ENCODE data around the gene CCDC158.
A peak's percentile ranks its signal among the peaks of the same experiment; 100 is the strongest.

The CCDC158 gene

GRCh38 chr4:76315267-76315918, 105.5 kb downstream of the CCDC158 start:
- Histone ChIP-seq H3K18ac (ENCODE audit: low read length) (no peak overlapping the region), H2AFZ (ENCODE audit: low read length) (no peak overlapping the region), H3K14ac (ENCODE audit: low read length) (no peak overlapping the region), H3K4me3 (ENCODE audit: low read length in 2 of 2) (peak overlapping the region in 1 of 2 donors; percentile 46), H3K4me1 (ENCODE audit: control insufficient read depth in 2 of 2, insufficient read depth in 1 of 2, low read depth in 1 of 2, low read length in 2 of 2) (peaks cover 0 to 2% of the 10 kb centered on the region in 2 donors), H3K27me3 (ENCODE audit: control insufficient read depth in 3 of 3, insufficient read depth in 3 of 3, low read depth in 1 of 3, low read length in 3 of 3) (peaks cover 0 to 19% (median 0%) of the 10 kb centered on the region in 3 experiments), H2BK5ac (ENCODE audit: low read length) (no peak overlapping the region), H3K79me1 (ENCODE audit: low read depth, low read length) (no peaks in the 10 kb centered on the region), H2AK5ac (ENCODE audit: low read depth, low read length) (no peak overlapping the region), H4K8ac (ENCODE audit: low read depth, low read length) (no peak overlapping the region), H3K27ac (replicated peaks; ENCODE audit: low read length) (no peak overlapping the region), H3K4me2 (ENCODE audit: insufficient read depth, low read length, poor library complexity, severe bottlenecking) (no peak overlapping the region), H3K23ac (ENCODE audit: low read depth, low read length, poor library complexity) (no peak overlapping the region), H2BK15ac (ENCODE audit: low read length) (no peak overlapping the region), H4K91ac (ENCODE audit: low read depth, low read length, poor library complexity) (no peak overlapping the region), H3K36me3 (replicated peaks in 1 of 2; ENCODE audit: control insufficient read depth in 2 of 2, insufficient read depth in 2 of 2, low read length in 2 of 2) (no peaks in the 10 kb centered on the region), H3K9ac (ENCODE audit: low read depth, low read length, poor library complexity) (no peak overlapping the region), H3K4ac (ENCODE audit: low read length) (no peak overlapping the region), H2BK120ac (ENCODE audit: low read depth, low read length) (no peak overlapping the region), H2BK12ac (ENCODE audit: low read length) (no peak overlapping the region), H3K9me3 (replicated peaks in 1 of 2; ENCODE audit: control insufficient read depth in 2 of 2, insufficient read depth in 1 of 2, low read depth in 1 of 2, low read length in 2 of 2) (peaks cover 4 to 8% of the 10 kb centered on the region in 2 donors)
- no CpG with 5 or more reads among the region's 7 CpGs for WGBS, 2 donors (ENCODE audit: extremely low coverage in 2 of 2, insufficient read length in 2 of 2, insufficient replicate concordance in 1 of 2)
- DNase-seq (ENCODE audit: low spot score), result no peak

GRCh38 chr4:76313547-76313946, 107.4 kb downstream of the CCDC158 start:
- Histone ChIP-seq H3K4me2 (ENCODE audit: insufficient read depth, low read length, poor library complexity, severe bottlenecking) (no peak overlapping the region), H3K4me1 (ENCODE audit: control insufficient read depth in 2 of 2, insufficient read depth in 1 of 2, low read depth in 1 of 2, low read length in 2 of 2) (peaks cover 0 to 2% of the 10 kb centered on the region in 2 donors), H2BK5ac (ENCODE audit: low read length) (no peak overlapping the region), H3K79me1 (ENCODE audit: low read depth, low read length) (no peaks in the 10 kb centered on the region), H3K9ac (ENCODE audit: low read depth, low read length, poor library complexity) (no peak overlapping the region), H3K9me3 (replicated peaks in 1 of 2; ENCODE audit: control insufficient read depth in 2 of 2, insufficient read depth in 1 of 2, low read depth in 1 of 2, low read length in 2 of 2) (peaks cover 3 to 8% of the 10 kb centered on the region in 2 donors), H3K27me3 (ENCODE audit: control insufficient read depth in 3 of 3, insufficient read depth in 3 of 3, low read depth in 1 of 3, low read length in 3 of 3) (peaks cover 0 to 35% (median 0%) of the 10 kb centered on the region in 3 experiments), H2AK5ac (ENCODE audit: low read depth, low read length) (no peak overlapping the region), H4K91ac (ENCODE audit: low read depth, low read length, poor library complexity) (no peak overlapping the region), H3K23ac (ENCODE audit: low read depth, low read length, poor library complexity) (no peak overlapping the region), H3K4ac (ENCODE audit: low read length) (no peak overlapping the region), H3K27ac (replicated peaks; ENCODE audit: low read length) (no peak overlapping the region), H4K8ac (ENCODE audit: low read depth, low read length) (no peak overlapping the region), H3K4me3 (ENCODE audit: low read length in 2 of 2) (no peak overlapping the region), H2BK120ac (ENCODE audit: low read depth, low read length) (no peak overlapping the region), H3K36me3 (replicated peaks in 1 of 2; ENCODE audit: control insufficient read depth in 2 of 2, insufficient read depth in 2 of 2, low read length in 2 of 2) (no peaks in the 10 kb centered on the region), H2AFZ (ENCODE audit: low read length) (no peak overlapping the region), H3K14ac (ENCODE audit: low read length) (no peak overlapping the region), H3K18ac (ENCODE audit: low read length) (no peak overlapping the region), H2BK15ac (ENCODE audit: low read length) (no peak overlapping the region), H2BK12ac (ENCODE audit: low read length) (no peak overlapping the region)
- WGBS, 2 donors (ENCODE audit: extremely low coverage in 2 of 2, insufficient read length in 2 of 2, insufficient replicate concordance in 1 of 2), result no CpG with 5 or more reads among the region's 2 CpGs
- no peak for DNase-seq (ENCODE audit: low spot score)

GRCh38 chr4:76312457-76312856, 108.5 kb downstream of the CCDC158 start:
- H4K8ac ChIP-seq (ENCODE audit: low read depth, low read length), result no peak overlapping the region
- no peak overlapping the region for H3K27ac ChIP-seq (replicated peaks; ENCODE audit: low read length)
- H3K79me1 ChIP-seq (ENCODE audit: low read depth, low read length), result no peaks in the 10 kb centered on the region
- H3K14ac ChIP-seq (ENCODE audit: low read length), result no peak overlapping the region
- H2AK5ac ChIP-seq (ENCODE audit: low read depth, low read length), result no peak overlapping the region
- H3K23ac ChIP-seq (ENCODE audit: low read depth, low read length, poor library complexity), result no peak overlapping the region
- H3K27me3 ChIP-seq (ENCODE audit: control insufficient read depth in 3 of 3, insufficient read depth in 3 of 3, low read depth in 1 of 3, low read length in 3 of 3), result peaks cover 0 to 46% (median 0%) of the 10 kb centered on the region in 3 experiments
- no peak overlapping the region for H2BK12ac ChIP-seq (ENCODE audit: low read length)
- WGBS, 2 donors (ENCODE audit: extremely low coverage in 2 of 2, insufficient read length in 2 of 2, insufficient replicate concordance in 1 of 2), result no CpG with 5 or more reads among the region's 1 CpG
- no peak overlapping the region for H3K18ac ChIP-seq (ENCODE audit: low read length)
- H3K36me3 ChIP-seq (replicated peaks in 1 of 2; ENCODE audit: control insufficient read depth in 2 of 2, insufficient read depth in 2 of 2, low read length in 2 of 2), result no peaks in the 10 kb centered on the region
- peaks cover 0 to 2% of the 10 kb centered on the region in 2 donors for H3K4me1 ChIP-seq (ENCODE audit: control insufficient read depth in 2 of 2, insufficient read depth in 1 of 2, low read depth in 1 of 2, low read length in 2 of 2)
- no peak overlapping the region for H2BK15ac ChIP-seq (ENCODE audit: low read length)
- H3K4me3 ChIP-seq (ENCODE audit: low read length in 2 of 2), result no peak overlapping the region
- H3K4me2 ChIP-seq (ENCODE audit: insufficient read depth, low read length, poor library complexity, severe bottlenecking), result no peak overlapping the region
- no peak overlapping the region for H2AFZ ChIP-seq (ENCODE audit: low read length)
- peaks cover 3 to 8% of the 10 kb centered on the region in 2 donors for H3K9me3 ChIP-seq (replicated peaks in 1 of 2; ENCODE audit: control insufficient read depth in 2 of 2, insufficient read depth in 1 of 2, low read depth in 1 of 2, low read length in 2 of 2)
- no peak overlapping the region for H4K91ac ChIP-seq (ENCODE audit: low read depth, low read length, poor library complexity)
- H2BK5ac ChIP-seq (ENCODE audit: low read length), result no peak overlapping the region
- H2BK120ac ChIP-seq (ENCODE audit: low read depth, low read length), result no peak overlapping the region
- no peak overlapping the region for H3K4ac ChIP-seq (ENCODE audit: low read length)
- no peak overlapping the region for H3K9ac ChIP-seq (ENCODE audit: low read depth, low read length, poor library complexity)
- DNase-seq (ENCODE audit: low spot score), result no peak

GRCh38 chr4:76311896-76312331, 109.0 kb downstream of the CCDC158 start:
- Histone ChIP-seq H3K4me3 (ENCODE audit: low read length in 2 of 2) (no peak overlapping the region), H2BK15ac (ENCODE audit: low read length) (no peak overlapping the region), H3K18ac (ENCODE audit: low read length) (no peak overlapping the region), H3K79me1 (ENCODE audit: low read depth, low read length) (no peaks in the 10 kb centered on the region), H3K4ac (ENCODE audit: low read length) (no peak overlapping the region), H4K91ac (ENCODE audit: low read depth, low read length, poor library complexity) (no peak overlapping the region), H2BK5ac (ENCODE audit: low read length) (no peak overlapping the region), H2BK12ac (ENCODE audit: low read length) (no peak overlapping the region), H3K14ac (ENCODE audit: low read length) (no peak overlapping the region), H3K4me2 (ENCODE audit: insufficient read depth, low read length, poor library complexity, severe bottlenecking) (no peak overlapping the region), H3K27me3 (ENCODE audit: control insufficient read depth in 3 of 3, insufficient read depth in 3 of 3, low read depth in 1 of 3, low read length in 3 of 3) (peaks cover 0 to 51% (median 0%) of the 10 kb centered on the region in 3 experiments), H3K9me3 (replicated peaks in 1 of 2; ENCODE audit: control insufficient read depth in 2 of 2, insufficient read depth in 1 of 2, low read depth in 1 of 2, low read length in 2 of 2) (peaks cover 3 to 8% of the 10 kb centered on the region in 2 donors), H2AFZ (ENCODE audit: low read length) (no peak overlapping the region), H4K8ac (ENCODE audit: low read depth, low read length) (peak overlapping the region; percentile 1), H3K23ac (ENCODE audit: low read depth, low read length, poor library complexity) (no peak overlapping the region), H2BK120ac (ENCODE audit: low read depth, low read length) (no peak overlapping the region), H3K9ac (ENCODE audit: low read depth, low read length, poor library complexity) (no peak overlapping the region), H3K36me3 (replicated peaks in 1 of 2; ENCODE audit: control insufficient read depth in 2 of 2, insufficient read depth in 2 of 2, low read length in 2 of 2) (no peaks in the 10 kb centered on the region), H3K4me1 (ENCODE audit: control insufficient read depth in 2 of 2, insufficient read depth in 1 of 2, low read depth in 1 of 2, low read length in 2 of 2) (peaks cover 0 to 2% of the 10 kb centered on the region in 2 donors), H3K27ac (replicated peaks; ENCODE audit: low read length) (no peak overlapping the region), H2AK5ac (ENCODE audit: low read depth, low read length) (no peak overlapping the region)
- WGBS, 2 donors (ENCODE audit: extremely low coverage in 2 of 2, insufficient read length in 2 of 2, insufficient replicate concordance in 1 of 2), result no CpG with 5 or more reads among the region's 1 CpG
- no peak for DNase-seq (ENCODE audit: low spot score)
